ENCODE results near the gene DIPK1C. TPM values are rescaled to one million over a fixed set of nuclear protein-coding genes. Genes with fewer than 3 reads are reported as not detected.

DIPK1C gene
- total RNA-seq, 1 experiment from 2014 or later, result not detected

DNA sequence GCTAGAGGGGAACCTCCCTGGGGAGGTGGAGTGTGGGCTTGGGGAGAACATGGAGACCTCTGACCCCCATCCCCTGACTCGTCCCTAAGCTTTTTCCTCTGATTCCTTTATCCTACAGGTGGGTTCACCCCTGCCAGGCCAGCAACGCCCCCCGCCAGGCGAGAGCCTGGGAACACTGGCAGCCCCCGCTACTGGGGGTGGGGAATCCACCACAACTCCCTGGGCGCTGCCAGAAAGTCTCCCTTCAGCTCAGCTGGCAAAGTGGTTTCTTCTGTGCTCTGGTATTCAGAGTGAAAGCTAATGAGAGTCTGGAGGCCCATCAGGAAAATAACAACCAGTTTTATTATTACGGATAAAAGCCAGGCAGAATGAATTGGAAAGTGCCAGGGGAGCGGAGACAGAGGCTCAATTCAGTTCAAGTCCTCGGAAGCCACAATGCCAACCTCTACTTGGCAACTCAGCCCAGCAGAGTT, 2.8 kb downstream of the DIPK1C start (continued):
- TF ChIP-seq CTCF (IDR thresholded peaks at IDR 0.05), result no peak
- TF ChIP-seq ARID4B (CRISPR knock-in tag; IDR thresholded peaks at IDR 0.05; ENCODE audit: borderline replicate concordance), result no peak
- no peak for TF ChIP-seq JUN (CRISPR knock-in tag; IDR thresholded peaks at IDR 0.05)
- TF ChIP-seq OVOL2 (CRISPR knock-in tag; IDR thresholded peaks at IDR 0.05; ENCODE audit: borderline replicate concordance), result no peak
- TF ChIP-seq, protein P1, sequence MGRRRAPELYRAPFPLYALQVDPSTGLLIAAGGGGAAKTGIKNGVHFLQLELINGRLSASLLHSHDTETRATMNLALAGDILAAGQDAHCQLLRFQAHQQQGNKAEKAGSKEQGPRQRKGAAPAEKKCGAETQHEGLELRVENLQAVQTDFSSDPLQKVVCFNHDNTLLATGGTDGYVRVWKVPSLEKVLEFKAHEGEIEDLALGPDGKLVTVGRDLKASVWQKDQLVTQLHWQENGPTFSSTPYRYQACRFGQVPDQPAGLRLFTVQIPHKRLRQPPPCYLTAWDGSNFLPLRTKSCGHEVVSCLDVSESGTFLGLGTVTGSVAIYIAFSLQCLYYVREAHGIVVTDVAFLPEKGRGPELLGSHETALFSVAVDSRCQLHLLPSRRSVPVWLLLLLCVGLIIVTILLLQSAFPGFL (CRISPR knock-in tag; IDR thresholded peaks at IDR 0.05; ENCODE audit: borderline replicate concordance), result no peak

- POLR2A ChIA-PET, result no interaction called here
- no peak for ATAC-seq
- H3K9me3 Mint-ChIP-seq, result no peaks in the 10 kb centered on the region
- no peak for TF ChIP-seq FOXP1 (CRISPR knock-in tag; IDR thresholded peaks at IDR 0.05; ENCODE audit: borderline replicate concordance)
- no peak for TF ChIP-seq TP53 (CRISPR knock-in tag; IDR thresholded peaks at IDR 0.05)
- TF ChIP-seq TCF7 (CRISPR knock-in tag; IDR thresholded peaks at IDR 0.05; ENCODE audit: low read depth), result no peak
- TF ChIP-seq ZNF138 (CRISPR knock-in tag; conservative IDR thresholded peaks at IDR 0.05), result no peak
- no peak for TF ChIP-seq SMAD3 (CRISPR knock-in tag; IDR thresholded peaks at IDR 0.05; ENCODE audit: borderline replicate concordance)
- no peak for TF ChIP-seq ZNF317 (CRISPR knock-in tag; IDR thresholded peaks at IDR 0.05; ENCODE audit: borderline replicate concordance, low read depth)
- TF ChIP-seq, protein P2, sequence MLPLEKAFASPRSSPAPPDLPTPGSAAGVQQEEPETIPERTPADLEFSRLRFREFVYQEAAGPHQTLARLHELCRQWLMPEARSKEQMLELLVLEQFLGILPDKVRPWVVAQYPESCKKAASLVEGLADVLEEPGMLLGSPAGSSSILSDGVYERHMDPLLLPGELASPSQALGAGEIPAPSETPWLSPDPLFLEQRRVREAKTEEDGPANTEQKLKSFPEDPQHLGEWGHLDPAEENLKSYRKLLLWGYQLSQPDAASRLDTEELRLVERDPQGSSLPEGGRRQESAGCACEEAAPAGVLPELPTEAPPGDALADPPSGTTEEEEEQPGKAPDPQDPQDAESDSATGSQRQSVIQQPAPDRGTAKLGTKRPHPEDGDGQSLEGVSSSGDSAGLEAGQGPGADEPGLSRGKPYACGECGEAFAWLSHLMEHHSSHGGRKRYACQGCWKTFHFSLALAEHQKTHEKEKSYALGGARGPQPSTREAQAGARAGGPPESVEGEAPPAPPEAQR (CRISPR knock-in tag; IDR thresholded peaks at IDR 0.05), result no peak
- TF ChIP-seq CREM (CRISPR knock-in tag; IDR thresholded peaks at IDR 0.05), result no peak
- no peak for TF ChIP-seq FOXJ3 (CRISPR knock-in tag; IDR thresholded peaks at IDR 0.05; ENCODE audit: borderline replicate concordance)
- TF ChIP-seq, protein P1 (CRISPR knock-in tag; IDR thresholded peaks at IDR 0.05; ENCODE audit: borderline replicate concordance), result no peak
- no peak for TF ChIP-seq SMAD4 (CRISPR knock-in tag; IDR thresholded peaks at IDR 0.05)
- TF ChIP-seq, protein P3, sequence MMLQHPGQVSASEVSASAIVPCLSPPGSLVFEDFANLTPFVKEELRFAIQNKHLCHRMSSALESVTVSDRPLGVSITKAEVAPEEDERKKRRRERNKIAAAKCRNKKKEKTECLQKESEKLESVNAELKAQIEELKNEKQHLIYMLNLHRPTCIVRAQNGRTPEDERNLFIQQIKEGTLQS (CRISPR knock-in tag; conservative IDR thresholded peaks at IDR 0.05), result no peak
- TF ChIP-seq, protein P4, sequence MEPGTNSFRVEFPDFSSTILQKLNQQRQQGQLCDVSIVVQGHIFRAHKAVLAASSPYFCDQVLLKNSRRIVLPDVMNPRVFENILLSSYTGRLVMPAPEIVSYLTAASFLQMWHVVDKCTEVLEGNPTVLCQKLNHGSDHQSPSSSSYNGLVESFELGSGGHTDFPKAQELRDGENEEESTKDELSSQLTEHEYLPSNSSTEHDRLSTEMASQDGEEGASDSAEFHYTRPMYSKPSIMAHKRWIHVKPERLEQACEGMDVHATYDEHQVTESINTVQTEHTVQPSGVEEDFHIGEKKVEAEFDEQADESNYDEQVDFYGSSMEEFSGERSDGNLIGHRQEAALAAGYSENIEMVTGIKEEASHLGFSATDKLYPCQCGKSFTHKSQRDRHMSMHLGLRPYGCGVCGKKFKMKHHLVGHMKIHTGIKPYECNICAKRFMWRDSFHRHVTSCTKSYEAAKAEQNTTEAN (CRISPR knock-in tag; IDR thresholded peaks at IDR 0.05), result no peak
- no peak for TF ChIP-seq RORB (CRISPR knock-in tag; IDR thresholded peaks at IDR 0.05)
- TF ChIP-seq MXD4 (CRISPR knock-in tag; IDR thresholded peaks at IDR 0.05; ENCODE audit: borderline replicate concordance), result no peak
- TF ChIP-seq ZNF416 (CRISPR knock-in tag; IDR thresholded peaks at IDR 0.05), result no peak
- no peak for TF ChIP-seq E2F5 (CRISPR knock-in tag; IDR thresholded peaks at IDR 0.05)
- peaks cover 3% of the 10 kb centered on the region for H3K4me1 Mint-ChIP-seq
- no peak overlapping the region for H3K4me3 Mint-ChIP-seq
- H3K36me3 Mint-ChIP-seq, result no peaks in the 10 kb centered on the region
- H3K27me3 Mint-ChIP-seq (ENCODE audit: low read depth), result peaks cover 50% of the 10 kb centered on the region
- H3K27ac Mint-ChIP-seq, result no peak overlapping the region
- CTCF ChIA-PET, result interaction anchor here (1.6 to 3.6 kb wide), 2 partner anchors 40 to 98 kb away, joined by 6 to 12 read pairs; no protein-coding TSS in a partner anchor
- no peak for DNase-seq (ENCODE audit: low spot score)
Observed at GRCh38 chr18:74453642-74454198, 3.4 kb downstream of the DIPK1C start.
